GM21390 (cell line): ENCODE data around the gene TMPRSS6.

Experiments
- ATAC-seq: cut with Tn5 transposase; IDR thresholded peaks from one replicate; pipeline ENCODE4 v1.9.1; 2021; ENCODE audit not compliant: unreplicated experiment

Gene TMPRSS6

DNA sequence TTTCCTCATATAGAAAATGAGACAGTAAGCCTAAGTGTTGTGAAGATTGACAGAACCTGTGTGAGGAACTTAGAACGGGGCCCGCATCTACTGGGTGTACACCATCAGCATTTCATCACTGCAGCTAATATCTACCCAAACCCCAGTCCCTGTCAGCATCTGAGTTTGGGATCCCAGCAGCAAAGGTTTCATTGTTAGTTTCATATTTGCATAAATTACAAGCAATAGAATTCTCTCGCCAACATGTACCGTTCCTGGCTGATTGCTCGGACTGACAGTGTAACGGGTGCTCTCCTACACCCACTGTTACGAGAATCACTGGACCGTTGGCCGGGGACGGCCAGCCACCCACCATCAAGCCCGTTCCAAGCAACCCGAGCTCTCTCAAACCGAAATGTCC lies 10.4 kb upstream of the TMPRSS6 start:
- ATAC-seq, result no peak

DNA sequence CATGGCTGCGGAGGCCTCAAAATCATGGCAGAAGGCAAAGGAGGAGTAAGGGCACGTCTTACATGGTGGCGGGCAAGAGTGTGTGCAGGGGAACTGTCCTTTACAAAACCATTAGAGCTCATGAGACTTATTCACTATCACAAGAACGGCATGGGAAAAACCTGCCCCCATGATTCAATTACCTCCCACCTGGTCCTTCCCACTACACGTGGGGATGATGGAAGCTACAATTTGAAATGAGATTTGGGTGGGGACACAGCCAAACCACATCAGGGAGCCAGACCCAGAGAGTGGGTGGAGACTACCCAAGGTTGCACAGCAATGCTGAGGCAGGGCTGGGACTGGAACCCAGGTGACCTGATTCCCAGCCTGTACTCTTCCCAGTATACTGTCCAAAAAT lies 8.6 kb upstream of the TMPRSS6 start:
- ATAC-seq, result no peak

DNA sequence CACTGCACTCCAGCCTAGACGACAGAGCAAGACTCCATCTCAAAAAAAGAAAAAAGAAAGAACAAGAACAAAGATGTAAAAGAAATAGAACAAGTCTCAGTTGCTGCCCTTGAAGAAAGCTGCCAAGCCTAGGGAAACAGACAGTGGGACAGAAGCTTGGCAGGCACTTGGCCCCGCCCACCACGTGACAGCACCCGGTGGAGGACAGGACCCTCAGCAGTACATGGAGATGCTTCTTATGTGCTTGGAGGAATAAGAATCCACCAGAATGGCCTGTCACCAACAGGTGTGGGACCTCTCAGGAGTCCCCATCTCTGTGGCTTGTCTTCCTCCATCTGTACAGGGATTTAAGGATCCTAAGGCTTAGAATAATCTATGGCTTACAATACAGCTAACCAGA lies 7.6 kb upstream of the TMPRSS6 start:
- no peak for ATAC-seq

GRCh38 chr22:37115032-37115431 lies 5.5 kb upstream of the TMPRSS6 start:
- no peak for ATAC-seq

DNA sequence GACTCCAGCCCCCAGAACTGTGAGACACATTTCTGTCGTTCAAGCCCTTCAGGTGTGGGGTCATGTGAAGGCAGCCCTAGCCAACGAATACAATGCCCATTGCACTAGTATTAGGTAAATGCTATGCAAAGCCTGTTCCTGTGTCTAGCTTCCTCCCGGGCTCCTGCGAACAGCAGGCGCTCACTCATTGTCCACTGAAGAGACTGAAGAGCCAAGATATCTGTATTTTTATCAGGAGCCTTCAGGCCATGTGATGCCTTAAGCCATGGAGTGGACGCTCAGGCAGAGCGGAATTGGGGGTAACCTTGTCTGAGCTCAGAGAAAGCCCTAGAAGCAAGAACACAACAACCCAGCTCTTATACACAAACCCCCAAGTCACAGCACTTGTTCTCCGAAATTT lies 4.2 kb upstream of the TMPRSS6 start:
- ATAC-seq, result no peak

DNA sequence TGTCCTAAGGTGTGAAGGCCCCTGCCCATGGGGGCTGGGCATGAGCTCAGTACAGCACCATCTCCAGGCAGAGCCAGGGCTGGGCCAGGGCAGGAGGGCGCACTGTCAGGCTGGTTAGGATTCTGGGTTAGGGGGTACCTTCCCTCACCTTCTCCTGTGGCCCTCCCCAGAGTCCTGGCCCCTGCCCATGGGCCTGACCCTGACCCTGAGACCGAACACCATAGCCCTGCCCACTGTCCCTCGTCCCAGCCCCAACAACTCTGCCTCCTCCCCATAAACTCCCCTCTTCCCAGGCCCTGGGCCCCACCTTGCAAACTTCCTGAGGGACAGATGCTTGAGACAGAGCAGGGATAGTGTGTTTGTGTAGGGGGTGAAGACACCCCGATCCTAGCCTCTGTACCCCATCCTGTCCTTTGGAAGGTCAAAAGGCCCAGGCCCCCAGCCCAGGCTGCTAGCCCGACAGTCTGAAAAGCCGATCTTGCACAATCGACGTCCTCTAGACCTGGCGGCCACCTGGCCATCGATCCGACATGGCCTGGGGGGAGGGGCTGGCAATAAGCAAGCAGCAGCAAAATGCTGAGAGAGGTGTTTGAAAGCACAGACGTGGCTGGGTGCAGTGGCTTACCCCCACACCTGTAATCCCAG lies 2.7 kb upstream of the TMPRSS6 start:
- ATAC-seq, result no peak

DNA sequence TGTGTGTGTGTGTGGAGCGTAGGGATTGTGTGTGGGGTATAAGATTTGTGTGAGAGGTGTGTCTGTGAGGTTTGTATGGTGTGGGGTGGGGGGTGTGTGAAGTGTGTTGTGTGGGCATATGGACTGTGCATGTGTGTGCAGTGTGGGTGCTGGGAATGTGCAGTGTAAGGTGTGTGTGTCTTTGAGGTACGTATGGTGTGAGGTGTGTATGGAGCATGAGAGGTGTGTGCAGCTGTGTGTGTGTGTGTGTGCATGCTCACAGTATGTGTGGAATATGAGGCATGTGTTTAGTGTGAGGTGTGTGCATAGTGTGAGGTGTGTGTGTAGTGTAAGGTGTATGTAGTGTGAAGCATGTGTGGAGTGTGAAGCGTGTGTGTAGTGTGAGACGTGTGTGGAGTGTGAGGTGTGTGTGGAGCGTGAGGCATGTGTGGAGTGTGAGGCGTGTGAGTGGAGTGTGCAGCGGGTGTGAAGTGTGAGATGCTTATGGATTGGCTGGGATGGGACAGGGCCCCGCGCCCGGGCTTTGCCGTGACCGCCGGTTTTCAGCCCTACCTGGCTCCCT lies 1.7 kb upstream of the TMPRSS6 start:
- no peak for ATAC-seq

DNA sequence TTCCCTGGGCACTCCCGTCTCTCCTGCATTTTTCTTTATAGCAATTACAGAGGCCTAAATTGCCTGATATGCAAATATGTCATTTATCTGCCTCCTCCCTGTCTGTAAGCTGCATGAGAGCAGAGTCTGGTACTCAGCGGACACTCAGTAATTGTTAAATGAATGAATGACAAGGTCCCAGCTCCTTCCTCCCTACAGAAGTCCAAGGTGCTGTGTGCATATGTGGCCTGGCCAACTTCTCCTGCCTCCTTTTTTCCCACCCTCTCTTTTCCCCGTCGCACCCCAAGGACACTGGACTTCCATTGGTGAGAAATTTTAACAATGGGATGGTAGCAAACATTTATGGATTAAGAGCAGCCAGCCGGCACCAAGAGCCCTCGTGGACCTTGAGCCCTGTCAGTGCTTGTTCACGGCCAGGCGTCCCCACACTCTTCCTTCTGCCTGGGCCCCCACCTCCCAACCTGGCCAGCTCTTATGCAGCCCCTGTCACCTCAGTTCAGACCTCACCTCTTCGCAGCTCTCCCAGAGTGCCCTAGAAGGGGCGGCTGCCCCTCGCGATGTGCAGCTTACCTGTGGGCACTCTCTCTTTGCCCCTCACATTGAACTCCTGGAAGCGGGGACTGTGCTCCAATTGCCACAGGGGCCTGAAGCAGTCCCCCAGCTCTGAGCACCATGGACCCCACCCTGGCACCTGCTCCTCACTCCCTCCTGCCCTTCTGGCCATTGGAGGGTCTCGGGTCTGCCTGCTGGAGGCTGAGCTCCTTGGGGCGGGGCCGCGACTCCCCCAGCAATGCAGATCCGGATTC lies 1.5 kb downstream of the TMPRSS6 start:
- ATAC-seq, result no peak

- no peak for ATAC-seq
Measured at GRCh38 chr22:37105990-37106389, 3.5 kb downstream of the TMPRSS6 start.

- ATAC-seq, result no peak
Measured at GRCh38 chr22:37105154-37105553, 4.4 kb downstream of the TMPRSS6 start.

DNA sequence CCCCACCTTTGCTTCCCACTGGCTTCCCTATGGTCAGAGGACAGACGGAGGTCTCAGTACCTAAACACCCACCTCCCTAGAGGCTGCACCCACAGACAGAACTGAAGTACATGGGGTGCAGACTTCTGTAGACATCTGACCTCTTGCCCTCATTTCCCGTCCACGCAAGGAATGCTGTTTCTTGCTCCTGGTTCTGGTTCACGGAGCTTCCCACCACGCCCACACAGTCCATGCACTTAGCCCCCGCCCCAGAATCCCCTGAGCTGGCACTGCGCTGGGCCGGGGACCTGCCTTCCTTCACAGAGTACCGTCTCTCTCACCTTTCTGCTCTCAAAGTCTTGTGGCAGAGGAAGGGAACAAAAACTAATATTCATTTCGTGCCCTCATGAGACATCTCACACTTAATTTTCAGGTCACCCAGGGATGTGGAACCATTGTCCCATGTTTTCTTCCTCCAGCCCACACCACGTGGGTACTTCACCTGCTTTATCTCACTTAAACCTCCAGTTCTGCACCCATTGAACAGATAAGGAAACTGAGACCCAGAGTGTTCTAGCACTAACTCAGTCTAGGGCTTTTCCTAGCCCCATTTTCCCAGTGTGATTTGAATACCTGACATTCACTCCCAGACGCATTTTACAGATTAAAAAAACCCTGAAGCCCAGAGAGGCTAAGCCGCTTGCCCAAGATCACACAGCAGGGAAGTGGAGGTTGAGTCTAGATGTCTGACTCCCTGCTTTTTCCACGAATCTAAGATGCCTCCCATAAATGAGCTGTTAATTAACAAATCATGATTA lies 5.7 kb downstream of the TMPRSS6 start:
- ATAC-seq, result no peak

DNA sequence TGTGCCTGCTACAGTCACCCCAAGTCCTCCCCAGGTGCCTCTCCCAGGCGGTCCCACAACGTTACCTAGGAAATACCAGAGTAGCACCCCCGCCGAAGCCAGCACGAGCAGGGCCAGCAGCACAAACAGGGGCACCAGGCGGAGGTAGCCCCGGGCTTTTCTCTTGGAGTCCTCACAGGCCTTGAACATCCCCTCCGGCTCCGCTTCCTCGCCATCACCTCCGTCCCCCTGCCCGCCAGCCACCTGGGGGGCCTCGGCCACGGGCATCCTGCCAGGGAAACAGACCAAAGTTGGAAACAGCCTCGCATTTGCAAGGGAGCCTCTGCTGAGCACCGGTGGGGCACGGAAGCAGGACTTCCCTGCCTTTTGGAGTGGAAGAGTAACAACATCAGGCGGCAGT lies 6.4 kb downstream of the TMPRSS6 start:
- ATAC-seq, result no peak

GRCh38 chr22:37101311-37102066 lies 8.0 kb downstream of the TMPRSS6 start:
- ATAC-seq, result no peak

DNA sequence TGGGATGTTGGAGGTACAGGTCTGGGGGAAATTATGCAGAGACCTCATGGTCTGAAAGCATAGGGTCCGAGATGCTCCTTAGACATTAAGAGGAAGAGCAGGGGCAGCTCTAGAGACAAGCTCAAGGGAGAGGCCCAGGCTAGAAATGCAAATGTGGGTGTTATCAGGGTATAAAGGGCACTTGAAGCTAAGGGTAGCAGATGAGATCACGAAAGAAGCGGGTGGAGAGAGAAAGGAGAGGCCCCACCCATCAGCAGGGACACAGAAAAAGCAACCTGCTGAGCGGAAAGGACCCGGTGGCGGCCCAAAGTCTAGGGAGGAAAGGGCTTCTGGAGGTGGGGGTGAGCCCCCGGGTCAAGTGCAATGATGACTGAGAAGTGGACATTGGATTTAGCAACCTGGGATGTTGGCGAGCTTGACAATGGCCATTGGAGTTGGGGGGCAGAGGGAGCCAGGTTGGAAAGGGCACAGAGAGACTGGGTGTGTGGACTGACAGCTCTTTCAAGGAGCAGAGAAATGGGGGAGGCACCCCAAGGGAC lies 8.9 kb downstream of the TMPRSS6 start:
- ATAC-seq, result no peak

GRCh38 chr22:37098976-37099591 lies 10.4 kb downstream of the TMPRSS6 start:
- ATAC-seq, result no peak

DNA sequence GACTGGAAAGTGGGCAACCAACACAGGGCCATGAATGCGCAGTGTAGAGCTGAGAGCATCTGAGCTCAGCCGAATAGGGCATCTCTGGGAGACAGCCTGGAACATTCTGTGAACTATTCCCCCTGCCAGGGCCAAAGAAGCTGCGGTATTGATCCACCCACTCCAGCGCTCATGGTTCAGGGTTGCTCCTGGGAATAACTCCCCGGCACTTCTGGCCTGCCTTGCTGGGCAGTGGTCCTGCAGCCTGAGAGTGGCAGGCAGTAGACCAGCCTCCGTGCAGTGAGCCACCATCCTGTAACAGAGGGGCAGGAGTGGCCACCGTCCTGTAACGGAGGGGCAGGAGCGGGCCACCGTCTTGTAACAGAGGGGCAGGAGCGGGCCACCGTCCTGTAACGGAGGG lies 12.2 kb downstream of the TMPRSS6 start:
- ATAC-seq, result no peak

- ATAC-seq, result no peak
Measured at GRCh38 chr22:37095113-37095512, 14.4 kb downstream of the TMPRSS6 start.

- ATAC-seq, result no peak
Measured at GRCh38 chr22:37094239-37094638, 15.3 kb downstream of the TMPRSS6 start.

GRCh38 chr22:37092997-37093396 lies 16.5 kb downstream of the TMPRSS6 start:
- no peak for ATAC-seq

DNA sequence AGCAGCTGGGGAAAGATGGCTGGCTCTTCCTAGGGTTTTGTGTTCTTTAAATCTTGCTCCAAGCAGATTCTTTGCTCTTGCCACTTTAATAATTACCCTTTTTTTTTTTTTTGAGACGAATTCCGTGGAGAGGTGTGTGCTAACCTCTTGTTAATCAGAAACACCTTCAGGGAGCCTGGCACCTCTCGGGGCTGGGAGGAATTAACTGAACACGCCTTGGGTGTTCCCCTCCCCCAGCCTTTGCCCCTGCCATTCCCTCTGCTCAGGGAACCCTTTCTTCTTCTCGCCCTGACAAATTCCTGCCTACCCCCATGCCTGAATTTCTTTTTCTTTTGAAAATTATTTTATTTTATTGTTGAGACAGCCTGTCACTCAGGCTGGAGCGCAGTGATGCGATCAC lies 17.5 kb downstream of the TMPRSS6 start:
- no peak for ATAC-seq
